ENCODE data around the gene GM2A. TPM values are rescaled to one million over a fixed set of nuclear protein-coding genes. Genes with fewer than 3 reads are reported as not detected.

GM2A gene
- total RNA-seq, 1 experiment from 2014 or later: 36.1 TPM

DNA sequence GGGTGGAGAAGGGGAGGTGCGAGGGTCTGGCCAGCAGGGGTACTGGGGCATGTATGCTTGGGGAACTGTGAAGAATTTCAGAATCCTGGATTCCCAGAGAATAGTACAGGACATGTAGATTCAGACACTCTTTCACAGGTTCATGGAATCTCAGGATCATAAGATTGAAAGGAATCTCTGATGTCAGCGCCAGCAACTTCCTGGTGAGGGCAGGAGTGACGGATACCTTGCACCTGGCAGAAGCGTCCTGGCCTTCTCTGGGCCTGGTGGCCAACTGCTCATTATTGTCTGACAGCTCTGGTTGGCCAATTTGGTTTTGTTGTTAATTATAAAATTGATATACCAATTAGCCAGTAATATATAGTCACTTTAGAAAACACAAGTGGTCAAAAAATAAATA lies 6.9 kb downstream of the GM2A start:
- Mint-ChIP-seq H3K27ac (ENCODE audit: low read depth, unreplicated experiment) (peak overlapping the region; percentile 89), H3K4me1 (ENCODE audit: insufficient read depth, unreplicated experiment) (peaks cover 44% of the 10 kb centered on the region), H3K9me3 (ENCODE audit: unreplicated experiment) (no peaks in the 10 kb centered on the region), H3K4me3 (ENCODE audit: unreplicated experiment) (no peak overlapping the region), H3K36me3 (ENCODE audit: insufficient read depth, unreplicated experiment) (peaks cover 68% of the 10 kb centered on the region), H3K27me3 (ENCODE audit: insufficient read depth, unreplicated experiment) (no peaks in the 10 kb centered on the region)
- TF ChIP-seq, protein P1, sequence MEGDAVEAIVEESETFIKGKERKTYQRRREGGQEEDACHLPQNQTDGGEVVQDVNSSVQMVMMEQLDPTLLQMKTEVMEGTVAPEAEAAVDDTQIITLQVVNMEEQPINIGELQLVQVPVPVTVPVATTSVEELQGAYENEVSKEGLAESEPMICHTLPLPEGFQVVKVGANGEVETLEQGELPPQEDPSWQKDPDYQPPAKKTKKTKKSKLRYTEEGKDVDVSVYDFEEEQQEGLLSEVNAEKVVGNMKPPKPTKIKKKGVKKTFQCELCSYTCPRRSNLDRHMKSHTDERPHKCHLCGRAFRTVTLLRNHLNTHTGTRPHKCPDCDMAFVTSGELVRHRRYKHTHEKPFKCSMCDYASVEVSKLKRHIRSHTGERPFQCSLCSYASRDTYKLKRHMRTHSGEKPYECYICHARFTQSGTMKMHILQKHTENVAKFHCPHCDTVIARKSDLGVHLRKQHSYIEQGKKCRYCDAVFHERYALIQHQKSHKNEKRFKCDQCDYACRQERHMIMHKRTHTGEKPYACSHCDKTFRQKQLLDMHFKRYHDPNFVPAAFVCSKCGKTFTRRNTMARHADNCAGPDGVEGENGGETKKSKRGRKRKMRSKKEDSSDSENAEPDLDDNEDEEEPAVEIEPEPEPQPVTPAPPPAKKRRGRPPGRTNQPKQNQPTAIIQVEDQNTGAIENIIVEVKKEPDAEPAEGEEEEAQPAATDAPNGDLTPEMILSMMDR (IDR thresholded peaks at IDR 0.05; ENCODE audit: unreplicated experiment): no peak
- ChIA-PET CTCF (no interaction called here), POLR2A (no interaction called here)
- BruUV-seq (replicated peaks): no TSS peak
- intact Hi-C loops (cut with micrococcal nuclease): loop anchor here (10.0 kb wide), 1 partner anchor 485 kb away; no protein-coding TSS in a partner anchor
- no peak for DNase-seq (ENCODE audit: unreplicated experiment)

DNA sequence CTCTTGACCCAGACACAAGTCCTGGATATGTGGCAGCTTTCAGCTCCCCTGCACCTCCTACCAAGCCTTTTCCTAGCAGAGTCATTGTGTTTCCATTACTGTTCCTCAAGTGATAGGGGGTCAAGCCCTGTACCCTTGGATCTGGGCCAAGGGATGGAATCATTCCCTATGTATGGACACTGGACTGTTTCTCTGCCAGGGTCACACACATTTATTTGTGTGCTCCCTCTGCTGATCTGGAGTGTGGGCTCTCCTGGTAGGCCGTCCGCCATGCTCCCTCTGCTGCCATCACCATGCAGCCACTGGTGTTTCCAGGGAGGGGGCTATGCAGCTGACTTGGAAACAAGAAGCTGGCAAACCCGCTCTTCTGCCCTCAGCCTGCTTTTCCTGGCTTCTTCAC lies 9.5 kb downstream of the GM2A start:
- peaks cover 92% of the 10 kb centered on the region for H3K36me3 Mint-ChIP-seq (ENCODE audit: insufficient read depth, unreplicated experiment)
- no peak overlapping the region for H3K4me3 Mint-ChIP-seq (ENCODE audit: unreplicated experiment)
- DNase-seq (ENCODE audit: unreplicated experiment): no peak
- intact Hi-C loops (cut with micrococcal nuclease): no loop called here
- peak overlapping the region; percentile 91 for H3K27ac Mint-ChIP-seq (ENCODE audit: low read depth, unreplicated experiment)
- POLR2A ChIA-PET: interaction anchor here (4.4 kb wide), 1 partner anchor 9 kb away, joined by 55 read pairs; the partner anchor contains the start of gene GM2A
- TF ChIP-seq, protein P1 (IDR thresholded peaks at IDR 0.05; ENCODE audit: unreplicated experiment): no peak
- no peaks in the 10 kb centered on the region for H3K9me3 Mint-ChIP-seq (ENCODE audit: unreplicated experiment)
- H3K27me3 Mint-ChIP-seq (ENCODE audit: insufficient read depth, unreplicated experiment): no peaks in the 10 kb centered on the region
- CTCF ChIA-PET: interaction anchor here (0.6 to 1.1 kb wide), 4 partner anchors 11 to 419 kb away, joined by 3 to 4 read pairs (median 3); no protein-coding TSS in a partner anchor
- H3K4me1 Mint-ChIP-seq (ENCODE audit: insufficient read depth, unreplicated experiment): peaks cover 35% of the 10 kb centered on the region
- no TSS peak for BruUV-seq (replicated peaks)

DNA sequence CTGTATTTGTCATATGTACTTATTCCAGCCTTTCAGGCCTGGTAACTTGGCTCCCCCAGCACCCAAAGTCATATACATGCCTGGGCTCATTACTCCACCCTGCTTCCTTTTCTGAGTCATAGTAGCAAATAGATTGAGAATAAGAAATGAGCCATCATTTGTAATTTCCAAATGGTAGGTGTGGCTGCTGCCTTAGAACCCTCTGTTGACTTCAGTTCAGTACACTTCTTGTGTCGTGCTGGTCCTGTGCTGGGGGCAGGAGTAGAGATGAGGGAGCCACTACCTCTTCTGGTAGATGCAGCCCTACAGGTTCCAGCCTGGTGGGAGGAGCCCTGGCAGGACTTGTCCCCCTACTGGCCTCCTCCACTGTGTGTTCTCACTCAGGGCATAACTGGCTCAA lies 11.1 kb downstream of the GM2A start:
- intact Hi-C loops (cut with micrococcal nuclease): no loop called here
- BruUV-seq (replicated peaks): no TSS peak
- peak overlapping the region; percentile 1 for H3K4me3 Mint-ChIP-seq (ENCODE audit: unreplicated experiment)
- H3K9me3 Mint-ChIP-seq (ENCODE audit: unreplicated experiment): no peaks in the 10 kb centered on the region
- POLR2A ChIA-PET: interaction anchor here (0.8 to 4.4 kb wide), 5 partner anchors 8 to 139 kb away, joined by 4 to 55 read pairs (median 5); partner anchors contain the start of genes CCDC69 and GM2A
- peaks cover 95% of the 10 kb centered on the region for H3K36me3 Mint-ChIP-seq (ENCODE audit: insufficient read depth, unreplicated experiment)
- DNase-seq (ENCODE audit: unreplicated experiment): peak; percentile 79
- H3K27me3 Mint-ChIP-seq (ENCODE audit: insufficient read depth, unreplicated experiment): no peaks in the 10 kb centered on the region
- peak overlapping the region; percentile 91 for H3K27ac Mint-ChIP-seq (ENCODE audit: low read depth, unreplicated experiment)
- CTCF ChIA-PET: interaction anchor here (0.7 to 1.8 kb wide), 8 partner anchors 9 to 365 kb away, joined by 3 to 13 read pairs (median 6); no protein-coding TSS in a partner anchor
- peaks cover 20% of the 10 kb centered on the region for H3K4me1 Mint-ChIP-seq (ENCODE audit: insufficient read depth, unreplicated experiment)
- TF ChIP-seq, protein P1 (IDR thresholded peaks at IDR 0.05; ENCODE audit: unreplicated experiment): no peak

DNA sequence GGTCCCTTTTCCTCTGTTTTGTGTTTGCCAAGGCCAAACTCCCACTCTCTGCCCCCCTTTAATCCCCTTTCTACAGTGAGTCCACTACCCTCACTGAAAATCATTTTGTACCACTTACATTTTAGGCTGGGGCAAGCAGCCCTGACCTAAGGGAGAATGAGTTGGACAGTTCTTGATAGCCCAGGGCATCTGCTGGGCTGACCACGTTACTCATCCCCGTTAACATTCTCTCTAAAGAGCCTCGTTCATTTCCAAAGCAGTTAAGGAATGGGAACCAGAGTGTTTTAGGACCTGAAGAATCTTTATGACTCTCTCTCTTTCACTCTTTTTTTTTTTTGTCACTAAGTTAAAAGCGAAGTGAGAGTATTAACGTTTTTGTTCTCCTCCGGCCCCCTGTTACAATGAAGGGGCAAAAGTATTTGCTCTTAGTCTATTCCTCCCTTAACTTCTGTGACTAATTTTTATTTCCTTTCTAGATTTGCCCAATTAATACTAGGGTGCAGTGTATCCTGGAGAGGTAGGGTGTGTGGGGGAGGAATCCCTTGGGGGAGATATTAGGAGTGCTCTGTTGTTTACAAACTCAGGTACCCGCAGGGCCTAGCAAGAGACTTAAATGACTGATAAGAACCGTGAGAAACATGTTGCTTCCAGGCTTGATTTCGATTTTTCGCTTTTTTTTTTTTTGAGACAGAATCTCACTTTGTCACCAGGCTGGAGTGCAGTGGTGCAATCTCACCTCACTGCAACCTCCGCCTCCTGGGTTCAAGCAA lies 14.7 kb downstream of the GM2A start:
- H3K9me3 Mint-ChIP-seq (ENCODE audit: unreplicated experiment): no peaks in the 10 kb centered on the region
- no peak overlapping the region for H3K27ac Mint-ChIP-seq (ENCODE audit: low read depth, unreplicated experiment)
- no TSS peak for BruUV-seq (replicated peaks)
- ChIA-PET CTCF (no interaction called here), POLR2A (no interaction called here)
- no peak for DNase-seq (ENCODE audit: unreplicated experiment)
- no peaks in the 10 kb centered on the region for H3K27me3 Mint-ChIP-seq (ENCODE audit: insufficient read depth, unreplicated experiment)
- H3K4me3 Mint-ChIP-seq (ENCODE audit: unreplicated experiment): no peak overlapping the region
- TF ChIP-seq, protein P1 (IDR thresholded peaks at IDR 0.05; ENCODE audit: unreplicated experiment): no peak
- intact Hi-C loops (cut with micrococcal nuclease): no loop called here
- H3K36me3 Mint-ChIP-seq (ENCODE audit: insufficient read depth, unreplicated experiment): peaks cover 60% of the 10 kb centered on the region
- peaks cover 20% of the 10 kb centered on the region for H3K4me1 Mint-ChIP-seq (ENCODE audit: insufficient read depth, unreplicated experiment)

Data from MCF 10A (cell line).